Nephron (organoid): Measurements from ENCODE around the gene TTC16.

Experiments used
- H3K27ac Mint-ChIP-seq, 3 experiments: 2 replicates each; pipeline ENCODE4 v1.8.0; 2020; ENCODE audit warnings: mixed read lengths in 3 of 3, mild to moderate bottlenecking in 2 of 3, moderate library complexity in 1 of 3
- H3K27me3 Mint-ChIP-seq: 2 replicates; pipeline ENCODE4 v1.8.0; 2021; ENCODE audit warnings: low read depth, mild to moderate bottlenecking, moderate library complexity, mixed read lengths
- H3K36me3 Mint-ChIP-seq: 2 replicates; pipeline ENCODE4 v1.8.0; 2020; ENCODE audit warnings: low read depth, mixed read lengths
- H3K4me1 Mint-ChIP-seq: 2 replicates; pipeline ENCODE4 v1.8.0; 2020; ENCODE audit warnings: mixed read lengths
- H3K4me3 Mint-ChIP-seq, 3 experiments: 2 replicates each; pipeline ENCODE4 v1.8.0; 2020; ENCODE audit warnings: mild to moderate bottlenecking in 3 of 3, mixed read lengths in 3 of 3, moderate library complexity in 2 of 3
- H3K9me3 Mint-ChIP-seq: 2 replicates; pipeline ENCODE4 v1.8.0; 2020; ENCODE audit warnings: mixed read lengths
- TF ChIP-seq, protein P1 (sequence below), 3 experiments: fragments of 200-600 bp; sonication (generic); IDR thresholded peaks; one replicate each; pipeline ENCODE4 v1.5.0; 2021; ENCODE audit warnings: antibody characterized with exemption in 3 of 3; ENCODE audit not compliant: unreplicated experiment in 3 of 3

Gene TTC16

DNA sequence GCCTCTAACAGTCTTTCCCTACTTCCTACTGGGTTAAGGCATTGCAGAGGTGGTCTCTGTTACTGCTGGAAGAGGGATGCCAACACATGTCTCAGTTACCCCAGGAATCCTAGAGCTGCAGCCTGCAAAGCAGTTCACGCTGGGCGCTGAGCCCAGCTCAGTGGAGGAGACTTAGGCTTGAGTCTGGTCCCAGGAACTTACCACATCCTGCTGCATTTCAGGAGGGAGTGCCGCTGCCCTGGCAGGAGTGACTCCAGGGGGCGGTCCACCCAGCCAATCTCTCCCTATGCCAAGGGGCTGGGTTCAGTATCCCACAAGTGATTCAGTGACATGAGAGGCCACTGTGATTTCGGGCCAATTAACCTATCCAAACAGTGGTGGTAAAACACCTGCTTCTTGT is 7.6 kb downstream of the TTC16 start:
- H3K27ac Mint-ChIP-seq: no peak overlapping the region
- H3K4me3 Mint-ChIP-seq: no peak overlapping the region
- no peaks in the 10 kb centered on the region for H3K4me1 Mint-ChIP-seq
- peaks cover 8% of the 10 kb centered on the region for H3K27me3 Mint-ChIP-seq
- TF ChIP-seq, protein P1, sequence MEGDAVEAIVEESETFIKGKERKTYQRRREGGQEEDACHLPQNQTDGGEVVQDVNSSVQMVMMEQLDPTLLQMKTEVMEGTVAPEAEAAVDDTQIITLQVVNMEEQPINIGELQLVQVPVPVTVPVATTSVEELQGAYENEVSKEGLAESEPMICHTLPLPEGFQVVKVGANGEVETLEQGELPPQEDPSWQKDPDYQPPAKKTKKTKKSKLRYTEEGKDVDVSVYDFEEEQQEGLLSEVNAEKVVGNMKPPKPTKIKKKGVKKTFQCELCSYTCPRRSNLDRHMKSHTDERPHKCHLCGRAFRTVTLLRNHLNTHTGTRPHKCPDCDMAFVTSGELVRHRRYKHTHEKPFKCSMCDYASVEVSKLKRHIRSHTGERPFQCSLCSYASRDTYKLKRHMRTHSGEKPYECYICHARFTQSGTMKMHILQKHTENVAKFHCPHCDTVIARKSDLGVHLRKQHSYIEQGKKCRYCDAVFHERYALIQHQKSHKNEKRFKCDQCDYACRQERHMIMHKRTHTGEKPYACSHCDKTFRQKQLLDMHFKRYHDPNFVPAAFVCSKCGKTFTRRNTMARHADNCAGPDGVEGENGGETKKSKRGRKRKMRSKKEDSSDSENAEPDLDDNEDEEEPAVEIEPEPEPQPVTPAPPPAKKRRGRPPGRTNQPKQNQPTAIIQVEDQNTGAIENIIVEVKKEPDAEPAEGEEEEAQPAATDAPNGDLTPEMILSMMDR (IDR thresholded peaks at IDR 0.05; ENCODE audit: unreplicated experiment in 3 of 3): no peak
- no peaks in the 10 kb centered on the region for H3K36me3 Mint-ChIP-seq
- H3K9me3 Mint-ChIP-seq: no peaks in the 10 kb centered on the region

DNA sequence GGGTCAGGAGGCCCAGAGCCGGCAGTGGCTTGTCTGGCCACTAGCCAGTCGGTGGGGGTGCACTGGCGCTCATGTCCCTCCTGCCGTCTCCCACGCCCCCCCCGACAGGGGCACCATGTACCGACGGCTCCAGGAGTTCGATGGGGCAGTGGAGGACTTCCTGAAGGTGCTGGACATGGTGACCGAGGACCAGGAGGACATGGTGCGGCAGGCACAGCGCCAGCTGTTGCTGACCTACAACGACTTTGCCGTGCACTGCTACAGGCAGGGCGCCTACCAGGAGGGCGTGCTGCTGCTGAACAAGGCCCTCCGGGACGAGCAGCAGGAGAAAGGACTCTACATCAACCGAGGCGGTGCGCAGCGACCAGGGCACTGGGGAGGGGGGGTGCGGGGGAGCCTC is 8.1 kb downstream of the TTC16 start:
- H3K27me3 Mint-ChIP-seq: peaks cover 8% of the 10 kb centered on the region

DNA sequence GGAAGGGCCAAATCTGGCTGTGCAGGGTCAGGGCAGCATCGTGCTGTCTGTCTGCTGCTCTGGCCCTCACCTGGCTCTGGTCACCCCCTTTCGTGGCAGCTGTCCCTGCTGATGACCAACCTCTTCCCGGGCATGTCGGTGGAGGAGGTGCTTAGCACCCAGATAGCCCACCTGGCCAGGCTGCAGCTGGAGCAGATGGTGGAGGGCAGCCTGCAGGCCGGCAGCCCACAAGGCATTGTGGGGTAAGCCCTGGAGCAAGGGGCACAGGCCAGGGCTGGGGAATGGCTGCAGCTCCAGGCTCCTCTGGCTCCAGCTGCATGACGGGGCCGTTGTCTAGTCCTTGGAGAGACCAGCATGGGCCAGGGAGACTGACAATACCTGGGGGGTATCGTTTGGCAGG is 11.0 kb downstream of the TTC16 start:
- Mint-ChIP-seq H3K4me1 (no peaks in the 10 kb centered on the region), H3K27ac (no peak overlapping the region), H3K4me3 (no peak overlapping the region), H3K36me3 (no peaks in the 10 kb centered on the region), H3K27me3 (peaks cover 4% of the 10 kb centered on the region), H3K9me3 (no peaks in the 10 kb centered on the region)
- TF ChIP-seq, protein P1 (IDR thresholded peaks at IDR 0.05; ENCODE audit: unreplicated experiment in 3 of 3): no peak

More for the DNA sequence above, 8.1 kb downstream of the TTC16 start:
- Mint-ChIP-seq H3K9me3 (no peaks in the 10 kb centered on the region), H3K36me3 (no peaks in the 10 kb centered on the region), H3K4me3 (no peak overlapping the region), H3K27ac (no peak overlapping the region), H3K4me1 (no peaks in the 10 kb centered on the region)
- TF ChIP-seq, protein P1 (IDR thresholded peaks at IDR 0.05; ENCODE audit: unreplicated experiment in 3 of 3): no peak

DNA sequence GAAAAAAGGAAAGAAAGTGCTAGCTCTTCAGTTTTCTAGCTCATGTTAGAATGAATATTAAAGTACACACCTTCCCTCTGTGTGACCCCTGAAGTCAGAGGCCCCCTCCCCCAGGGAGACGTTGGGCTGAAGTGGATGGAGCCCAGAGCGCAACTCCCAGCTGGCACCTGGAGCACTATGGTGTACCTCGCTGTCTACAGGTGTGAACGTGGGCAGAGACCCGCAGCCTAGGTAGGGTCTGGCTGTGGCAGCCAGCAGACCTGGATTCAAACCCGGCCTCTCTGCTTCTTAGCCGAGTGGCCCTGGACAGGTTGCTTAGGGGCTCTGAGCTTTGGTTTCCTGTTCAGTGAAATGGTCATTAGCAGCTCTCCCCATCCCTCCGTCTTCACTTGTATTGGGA is 12.9 kb downstream of the TTC16 start:
- H3K4me3 Mint-ChIP-seq: no peak overlapping the region
- no peaks in the 10 kb centered on the region for H3K36me3 Mint-ChIP-seq
- H3K27me3 Mint-ChIP-seq: peaks cover 4% of the 10 kb centered on the region
- TF ChIP-seq, protein P1 (IDR thresholded peaks at IDR 0.05; ENCODE audit: unreplicated experiment in 3 of 3): no peak
- no peaks in the 10 kb centered on the region for H3K9me3 Mint-ChIP-seq
- H3K4me1 Mint-ChIP-seq: no peaks in the 10 kb centered on the region
- H3K27ac Mint-ChIP-seq: no peak overlapping the region

DNA sequence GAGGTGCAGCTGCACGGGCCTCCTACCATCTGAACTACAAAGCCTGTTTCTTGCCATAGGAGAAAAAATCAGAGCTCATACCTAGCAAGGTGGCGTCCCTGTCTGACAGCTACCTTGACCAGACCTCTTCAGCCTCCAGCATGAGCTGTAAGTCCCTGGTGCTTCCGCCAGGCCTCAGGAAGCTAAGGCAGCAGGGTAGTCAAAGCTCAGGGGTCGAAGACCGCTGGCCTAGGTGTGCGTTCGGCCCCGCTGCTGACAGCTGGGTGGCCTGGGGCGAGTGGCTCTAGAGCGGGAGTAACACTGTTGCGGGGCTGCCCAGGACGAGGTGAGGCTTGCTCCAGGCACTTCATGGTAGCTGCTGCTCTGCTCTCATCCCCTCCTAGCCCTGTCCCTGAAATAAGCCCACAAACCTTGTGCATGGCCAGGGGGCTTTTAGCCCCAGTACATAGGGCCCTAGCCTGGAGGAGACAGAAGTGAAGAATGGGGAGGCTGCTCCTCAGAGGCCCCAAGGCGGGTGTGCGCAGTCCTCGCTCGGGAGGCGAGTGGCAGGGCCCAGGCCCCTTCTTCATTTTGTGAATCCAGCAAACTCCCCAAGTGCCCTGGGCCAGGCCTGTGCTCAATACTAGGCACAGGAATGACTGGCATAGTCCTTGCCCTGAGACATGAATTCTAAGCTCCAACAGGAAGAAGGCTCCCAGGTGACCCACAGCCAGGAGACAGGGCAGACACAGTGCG is 13.8 kb downstream of the TTC16 start:
- H3K4me3 Mint-ChIP-seq: no peak overlapping the region
- TF ChIP-seq, protein P1 (IDR thresholded peaks at IDR 0.05; ENCODE audit: unreplicated experiment in 3 of 3): no peak
- H3K36me3 Mint-ChIP-seq: no peaks in the 10 kb centered on the region
- no peaks in the 10 kb centered on the region for H3K4me1 Mint-ChIP-seq
- no peaks in the 10 kb centered on the region for H3K9me3 Mint-ChIP-seq
- no peak overlapping the region for H3K27ac Mint-ChIP-seq
- H3K27me3 Mint-ChIP-seq: peaks cover 4% of the 10 kb centered on the region

DNA sequence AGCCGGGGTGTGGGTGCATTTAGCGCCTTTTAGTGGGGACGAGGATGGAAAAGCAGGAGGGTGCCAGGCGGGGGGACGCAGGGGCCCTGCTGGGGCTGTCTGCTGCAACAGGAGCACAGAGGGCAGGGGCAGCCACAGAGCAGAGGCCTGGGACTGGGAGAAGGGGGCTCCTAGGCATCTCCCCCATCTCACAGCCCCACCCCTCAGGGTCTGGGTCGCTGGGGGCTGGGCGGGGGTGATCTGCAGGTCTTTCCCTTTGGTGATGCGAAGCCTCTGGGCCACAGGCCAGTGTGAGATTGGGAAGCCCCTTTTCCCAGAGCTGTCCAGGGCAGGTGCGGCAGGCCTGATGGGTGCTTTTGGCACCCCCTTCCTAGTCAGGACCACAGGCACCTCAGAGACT is 14.4 kb downstream of the TTC16 start:
- TF ChIP-seq, protein P1 (IDR thresholded peaks at IDR 0.05; ENCODE audit: unreplicated experiment in 3 of 3): no peak
- Mint-ChIP-seq H3K27me3 (peaks cover 4% of the 10 kb centered on the region), H3K4me1 (no peaks in the 10 kb centered on the region), H3K27ac (no peak overlapping the region), H3K36me3 (no peaks in the 10 kb centered on the region), H3K4me3 (no peak overlapping the region), H3K9me3 (no peaks in the 10 kb centered on the region)
